Activated T-helper 1 cell treated with anti-CD3 and anti-CD28 coated beads, Interleukin-12 subunit alpha, Interleukin-12 subunit beta, Interleukin-2, Interleukin-4 antibody, amounts not matched to agents 30 ng/mL and 10 ng/mL and 1 ng/mL, durations not matched to agents 14 hours and 24 hours and 36 hours (primary cell): ENCODE data around the gene ABCA4. TPM values are rescaled to one million over a fixed set of nuclear protein-coding genes. Genes with fewer than 3 reads are reported as not detected.

ENCODE experiments used
- DNase-seq: peaks from one replicate; pipeline ENCODE4 v3.0.0; 2021; ENCODE audit warnings: low spot score
- H3K27ac Mint-ChIP-seq: one replicate; pipeline ENCODE4 v1.8.0; 2021; ENCODE audit warnings: mild to moderate bottlenecking, mixed read lengths
- H3K27me3 Mint-ChIP-seq: one replicate; pipeline ENCODE4 v1.8.0; 2022; ENCODE audit warnings: mild to moderate bottlenecking, moderate library complexity, mixed read lengths; ENCODE audit not compliant: insufficient read depth
- H3K36me3 Mint-ChIP-seq: one replicate; pipeline ENCODE4 v1.8.0; 2021; ENCODE audit warnings: low read depth, mixed read lengths
- H3K4me1 Mint-ChIP-seq: one replicate; pipeline ENCODE4 v1.8.0; 2021; ENCODE audit warnings: low read depth, mixed read lengths
- H3K4me3 Mint-ChIP-seq: one replicate; pipeline ENCODE4 v1.8.0; 2021; ENCODE audit warnings: mild to moderate bottlenecking, moderate library complexity, mixed read lengths
- H3K9me3 Mint-ChIP-seq: one replicate; pipeline ENCODE4 v1.8.0; 2021; ENCODE audit warnings: mixed read lengths
- intact Hi-C: fragments of 100-400 bp; cut with micrococcal nuclease; formaldehyde crosslinking; loops from one replicate; pipeline ENCODE4 v1.15.1; 2024
- total RNA-seq: library from RNA; stranded (reverse); gene quantifications from 2 replicates; pipeline ENCODE4 v1.2.3, GENCODE V29; 2022

The ABCA4 gene
- total RNA-seq, 1 donor from 2014 or later: not detected

GRCh38 chr1:94143173-94143808, 22.3 kb upstream of the ABCA4 start:
- H3K4me3 Mint-ChIP-seq: no peak overlapping the region
- no peak overlapping the region for H3K27ac Mint-ChIP-seq
- no peaks in the 10 kb centered on the region for H3K9me3 Mint-ChIP-seq
- H3K27me3 Mint-ChIP-seq: no peaks in the 10 kb centered on the region
- intact Hi-C loops: no loop called here
- no peak for DNase-seq
- no peaks in the 10 kb centered on the region for H3K4me1 Mint-ChIP-seq
- H3K36me3 Mint-ChIP-seq: no peaks in the 10 kb centered on the region

- Mint-ChIP-seq H3K27me3 (no peaks in the 10 kb centered on the region), H3K36me3 (no peaks in the 10 kb centered on the region), H3K4me3 (no peak overlapping the region), H3K27ac (no peak overlapping the region), H3K4me1 (no peaks in the 10 kb centered on the region), H3K9me3 (no peaks in the 10 kb centered on the region)
- intact Hi-C loops: no loop called here
- no peak for DNase-seq
These were observed 21.6 kb upstream of the ABCA4 start for GRCh38 chr1:94142583-94142982.

DNA sequence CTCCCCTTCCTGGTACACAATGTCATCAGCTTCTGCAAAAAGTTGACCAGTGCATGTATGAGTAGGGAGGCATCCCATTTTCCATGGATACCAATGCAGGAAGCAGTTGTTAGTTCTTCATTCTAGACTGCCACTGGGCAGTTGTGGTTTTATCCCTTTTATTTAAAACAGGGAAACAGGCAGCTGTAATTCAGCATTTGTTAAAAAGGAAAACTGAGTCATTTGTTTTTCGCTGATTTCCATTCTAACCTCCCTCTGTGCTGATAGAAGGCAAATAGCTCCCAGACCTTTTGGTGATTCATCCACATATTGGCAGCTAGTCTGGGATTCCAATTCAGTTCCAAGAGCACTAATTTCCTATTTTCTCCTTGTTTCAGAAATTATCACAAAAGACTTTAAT, 21.1 kb upstream of the ABCA4 start:
- H3K27me3 Mint-ChIP-seq: no peaks in the 10 kb centered on the region
- no peaks in the 10 kb centered on the region for H3K9me3 Mint-ChIP-seq
- no peaks in the 10 kb centered on the region for H3K4me1 Mint-ChIP-seq
- no peaks in the 10 kb centered on the region for H3K36me3 Mint-ChIP-seq
- no peak for DNase-seq
- intact Hi-C loops: no loop called here
- H3K4me3 Mint-ChIP-seq: no peak overlapping the region
- no peak overlapping the region for H3K27ac Mint-ChIP-seq

GRCh38 chr1:94132111-94132510, 11.2 kb upstream of the ABCA4 start:
- Mint-ChIP-seq H3K36me3 (no peaks in the 10 kb centered on the region), H3K4me1 (no peaks in the 10 kb centered on the region), H3K27me3 (no peaks in the 10 kb centered on the region), H3K9me3 (peaks cover 6% of the 10 kb centered on the region), H3K4me3 (no peak overlapping the region), H3K27ac (no peak overlapping the region)
- no peak for DNase-seq
- intact Hi-C loops: no loop called here

DNA sequence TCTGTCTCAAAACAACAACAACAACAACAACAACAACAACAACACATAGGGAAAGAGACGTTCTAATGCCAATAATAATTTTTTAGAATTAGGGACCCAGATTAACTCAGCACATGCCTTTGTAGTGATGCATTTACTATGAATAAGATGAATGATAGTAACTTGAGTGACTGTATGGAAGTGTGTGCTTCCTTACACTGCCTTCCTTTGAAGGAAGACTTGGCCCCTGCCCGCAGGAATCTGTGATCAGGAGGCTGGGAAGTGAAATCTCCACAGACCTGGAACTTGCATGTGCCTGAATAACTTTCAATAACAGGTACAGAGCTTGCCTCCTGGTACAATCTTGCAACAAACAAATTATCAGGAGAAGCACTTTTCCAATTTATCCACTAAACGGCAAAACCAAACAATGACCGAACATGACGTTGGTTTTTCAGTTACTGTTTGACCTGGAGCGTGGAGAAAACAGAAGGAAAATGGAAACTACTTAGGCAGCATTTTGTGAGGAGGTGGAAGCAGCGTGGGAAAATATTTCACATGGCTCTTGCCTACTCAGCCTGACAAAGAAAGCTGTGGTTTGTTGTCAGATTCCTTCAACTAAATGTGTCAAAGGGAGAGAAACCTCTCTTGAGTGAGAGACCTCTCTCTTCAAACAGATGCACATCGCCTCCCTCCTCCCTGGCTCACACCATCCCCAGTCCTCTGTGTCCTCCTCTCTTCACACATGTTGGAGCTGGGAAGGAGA, 10.1 kb upstream of the ABCA4 start:
- DNase-seq: no peak
- Mint-ChIP-seq H3K4me1 (no peaks in the 10 kb centered on the region), H3K36me3 (no peaks in the 10 kb centered on the region), H3K4me3 (no peak overlapping the region), H3K9me3 (peaks cover 6% of the 10 kb centered on the region), H3K27ac (no peak overlapping the region), H3K27me3 (no peaks in the 10 kb centered on the region)
- intact Hi-C loops: no loop called here

DNA sequence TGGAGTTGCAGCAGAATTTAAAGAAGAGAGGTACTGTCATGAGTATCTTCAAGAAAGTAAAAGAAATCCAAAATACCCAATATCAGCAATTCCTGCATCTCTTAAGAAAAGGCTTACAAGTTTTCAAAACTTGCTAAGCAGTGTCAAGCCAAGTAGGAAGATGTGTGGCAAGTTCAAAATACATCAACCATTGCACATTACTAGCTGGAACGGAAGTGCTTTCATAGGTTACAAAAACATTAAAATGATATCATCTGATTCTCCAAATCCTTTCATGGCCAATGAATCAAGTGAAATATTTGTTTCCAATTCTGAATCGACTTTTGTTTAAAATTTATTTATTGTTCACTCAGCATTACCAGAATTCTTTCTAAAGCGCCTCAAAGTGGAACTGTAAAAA, 5.7 kb upstream of the ABCA4 start:
- no peaks in the 10 kb centered on the region for H3K4me1 Mint-ChIP-seq
- H3K27ac Mint-ChIP-seq: no peak overlapping the region
- H3K27me3 Mint-ChIP-seq: peaks cover 4% of the 10 kb centered on the region
- DNase-seq: no peak
- H3K36me3 Mint-ChIP-seq: no peaks in the 10 kb centered on the region
- no peak overlapping the region for H3K4me3 Mint-ChIP-seq
- intact Hi-C loops: no loop called here
- H3K9me3 Mint-ChIP-seq: no peaks in the 10 kb centered on the region

DNA sequence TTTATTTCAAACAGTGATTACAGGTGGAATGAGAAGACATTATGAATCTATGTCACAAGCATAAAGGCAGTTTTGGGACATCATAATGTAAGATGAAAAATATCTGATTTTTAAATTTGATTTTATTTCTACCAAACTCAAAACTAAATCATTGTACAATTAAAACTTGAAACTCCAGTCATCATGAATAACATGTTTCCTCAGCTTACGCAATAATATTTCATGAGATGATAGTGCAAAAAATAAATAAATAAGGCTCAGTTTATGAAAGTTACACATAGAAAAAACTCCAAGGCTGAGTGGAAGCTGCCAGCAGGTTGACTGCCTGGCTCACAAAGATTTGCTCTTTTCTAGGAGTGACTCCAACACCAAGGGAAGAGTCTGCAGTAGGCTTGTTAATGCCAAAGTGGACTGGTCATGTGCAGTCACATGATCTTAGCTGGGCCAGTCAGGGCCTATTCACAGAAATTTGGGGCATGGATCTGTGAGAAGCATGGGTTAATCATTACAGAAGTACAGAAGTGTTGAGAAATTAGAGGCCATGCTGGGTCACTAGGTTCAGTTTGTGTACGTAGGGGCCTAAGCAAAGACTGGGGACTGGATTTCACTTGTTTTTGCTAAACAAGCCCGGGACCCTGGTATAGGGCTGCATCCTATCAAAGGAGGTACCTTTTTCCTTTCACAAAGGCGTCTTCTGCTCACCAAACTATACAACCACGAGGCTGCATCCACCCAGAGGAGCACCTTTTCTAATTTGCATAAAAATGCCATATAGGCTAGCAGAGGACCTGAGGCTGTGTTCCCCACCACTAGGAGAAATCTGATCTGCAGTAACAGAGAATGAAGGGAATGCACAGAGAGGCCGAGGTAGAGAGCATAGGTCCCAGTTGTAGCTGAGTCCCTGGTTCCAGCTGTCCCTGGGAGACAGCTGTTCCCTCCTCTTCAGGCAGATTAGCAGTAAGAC, 4.9 kb upstream of the ABCA4 start:
- H3K9me3 Mint-ChIP-seq: no peaks in the 10 kb centered on the region
- H3K27ac Mint-ChIP-seq: no peak overlapping the region
- peaks cover 4% of the 10 kb centered on the region for H3K27me3 Mint-ChIP-seq
- H3K4me1 Mint-ChIP-seq: no peaks in the 10 kb centered on the region
- DNase-seq: no peak
- no peaks in the 10 kb centered on the region for H3K36me3 Mint-ChIP-seq
- H3K4me3 Mint-ChIP-seq: no peak overlapping the region
- intact Hi-C loops: no loop called here

GRCh38 chr1:94124538-94124937, 3.6 kb upstream of the ABCA4 start:
- DNase-seq: no peak
- H3K4me1 Mint-ChIP-seq: no peaks in the 10 kb centered on the region
- H3K27me3 Mint-ChIP-seq: peaks cover 4% of the 10 kb centered on the region
- no peak overlapping the region for H3K27ac Mint-ChIP-seq
- intact Hi-C loops: no loop called here
- H3K9me3 Mint-ChIP-seq: no peaks in the 10 kb centered on the region
- no peak overlapping the region for H3K4me3 Mint-ChIP-seq
- no peaks in the 10 kb centered on the region for H3K36me3 Mint-ChIP-seq

DNA sequence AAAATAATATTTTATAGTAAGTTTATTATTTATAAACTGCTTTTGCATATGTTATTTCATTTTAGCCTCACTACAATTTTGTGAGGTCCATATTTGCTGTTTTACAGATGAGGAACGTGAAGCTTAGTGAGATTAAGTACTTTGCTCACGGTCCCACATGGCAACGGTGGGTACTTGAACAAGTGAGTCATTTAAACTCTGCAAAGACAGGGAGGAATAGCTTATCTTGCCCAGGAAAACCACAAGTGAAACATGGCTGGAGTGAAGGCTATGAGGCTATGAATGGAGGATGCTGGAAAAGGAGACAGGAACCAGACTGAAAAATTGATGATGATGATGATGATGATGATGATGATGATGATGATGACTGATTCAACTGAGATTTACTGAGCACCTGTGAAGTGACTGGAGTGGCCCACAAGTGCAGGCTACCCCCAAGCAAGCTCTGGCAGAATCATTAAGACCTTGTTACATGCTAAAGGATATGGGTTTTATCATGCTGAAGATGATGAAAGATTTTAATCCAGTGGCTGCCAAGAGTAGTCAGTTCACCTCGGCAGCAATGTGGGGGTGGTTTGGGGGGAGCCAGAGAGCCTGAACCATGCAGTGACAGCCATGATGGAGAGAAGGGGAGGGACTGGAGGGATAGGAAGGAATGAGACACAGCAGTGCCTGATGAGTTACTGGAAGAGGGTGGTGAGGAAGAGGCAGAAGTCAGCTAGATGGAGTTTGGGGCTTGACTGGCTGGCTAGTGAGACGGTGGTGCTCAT, 1.4 kb upstream of the ABCA4 start:
- Mint-ChIP-seq H3K27ac (no peak overlapping the region), H3K4me1 (no peaks in the 10 kb centered on the region), H3K27me3 (peaks cover 4% of the 10 kb centered on the region), H3K4me3 (no peak overlapping the region), H3K36me3 (no peaks in the 10 kb centered on the region), H3K9me3 (no peaks in the 10 kb centered on the region)
- intact Hi-C loops: no loop called here
- no peak for DNase-seq

- no peak overlapping the region for H3K4me3 Mint-ChIP-seq
- peaks cover 4% of the 10 kb centered on the region for H3K27me3 Mint-ChIP-seq
- no peak overlapping the region for H3K27ac Mint-ChIP-seq
- no peaks in the 10 kb centered on the region for H3K4me1 Mint-ChIP-seq
- no peaks in the 10 kb centered on the region for H3K36me3 Mint-ChIP-seq
- no peak for DNase-seq
- intact Hi-C loops: no loop called here
- no peaks in the 10 kb centered on the region for H3K9me3 Mint-ChIP-seq
These were observed 468 bp upstream of the ABCA4 start for GRCh38 chr1:94121411-94121821.

DNA sequence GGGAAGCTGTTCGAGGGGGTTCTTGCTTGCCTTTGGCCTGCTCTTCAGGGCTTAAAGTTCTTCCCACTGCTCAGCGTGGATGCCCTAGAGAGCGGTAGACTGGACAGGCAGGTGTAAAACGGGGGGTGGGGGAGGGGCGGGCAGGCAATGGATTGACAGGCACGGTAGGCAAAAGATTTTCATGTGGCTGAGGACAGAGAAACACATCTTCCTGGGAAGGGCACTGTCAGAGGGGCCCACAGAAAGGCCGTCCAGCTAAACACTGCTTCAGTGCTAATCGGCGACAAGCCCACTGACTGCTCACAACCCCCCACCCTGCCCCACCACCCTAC, 412 bp downstream of the ABCA4 start:
- no peaks in the 10 kb centered on the region for H3K4me1 Mint-ChIP-seq
- H3K27me3 Mint-ChIP-seq: peaks cover 4% of the 10 kb centered on the region
- no peaks in the 10 kb centered on the region for H3K36me3 Mint-ChIP-seq
- no peak overlapping the region for H3K27ac Mint-ChIP-seq
- H3K4me3 Mint-ChIP-seq: no peak overlapping the region
- no peaks in the 10 kb centered on the region for H3K9me3 Mint-ChIP-seq
- intact Hi-C loops: no loop called here
- DNase-seq: no peak

DNA sequence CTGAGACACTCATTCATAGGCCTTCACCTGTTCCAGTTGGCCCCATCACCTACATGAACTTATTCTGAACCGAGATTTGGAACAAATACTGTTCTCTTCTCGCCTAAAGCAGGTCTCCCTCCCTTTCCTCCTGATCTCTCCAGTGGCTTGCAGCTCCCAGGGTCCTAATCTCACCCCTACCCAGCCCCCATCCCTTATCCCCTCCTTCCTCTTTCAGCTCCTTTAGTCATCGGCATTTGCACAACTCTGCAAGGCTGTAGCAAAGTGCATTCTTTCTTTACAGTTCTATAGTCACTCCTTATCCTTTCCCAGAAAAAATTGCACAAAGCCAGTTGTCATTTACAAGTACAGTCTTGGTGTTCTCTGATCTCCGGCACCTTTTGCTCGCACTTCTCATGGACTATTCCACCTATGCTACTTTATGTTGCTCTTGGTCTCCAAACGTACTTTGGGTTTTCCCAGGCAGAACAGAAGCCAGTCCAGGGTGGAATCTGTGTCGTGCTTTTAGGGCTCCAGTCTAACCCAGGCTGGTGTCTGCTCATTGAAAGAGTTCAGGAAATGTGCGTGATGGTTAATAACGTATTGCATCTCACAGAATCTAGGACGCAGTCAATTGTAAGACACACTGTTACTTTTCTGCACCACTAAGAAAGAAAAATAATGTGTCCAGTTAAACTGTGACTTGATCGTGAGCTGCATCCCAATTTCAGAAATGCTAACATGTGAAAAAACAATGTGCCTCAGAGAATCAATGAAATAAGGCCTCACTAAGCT, 965 bp downstream of the ABCA4 start:
- Mint-ChIP-seq H3K27me3 (peaks cover 4% of the 10 kb centered on the region), H3K36me3 (no peaks in the 10 kb centered on the region), H3K4me1 (no peaks in the 10 kb centered on the region), H3K27ac (no peak overlapping the region), H3K9me3 (no peaks in the 10 kb centered on the region), H3K4me3 (no peak overlapping the region)
- intact Hi-C loops: no loop called here
- DNase-seq: no peak
